Measurements from ENCODE around the gene PWWP2B. TPM values are rescaled to one million over a fixed set of nuclear protein-coding genes. Genes with fewer than 3 reads are reported as not detected.

Gene PWWP2B
- total RNA-seq, 1 experiment from 2014 or later, result 10.0 TPM

- H3K27me3 Mint-ChIP-seq (ENCODE audit: insufficient read depth, unreplicated experiment), result no peaks in the 10 kb centered on the region
- ChIA-PET POLR2A (no interaction called here), CTCF (interaction anchor here (0.6 to 1.4 kb wide), 16 partner anchors 11 to 682 kb away, joined by 3 to 9 read pairs (median 4); no protein-coding TSS in a partner anchor)
- peaks cover 7% of the 10 kb centered on the region for H3K36me3 Mint-ChIP-seq (ENCODE audit: insufficient read depth, unreplicated experiment)
- DNase-seq (ENCODE audit: unreplicated experiment), result peak; percentile 73
- no peaks in the 10 kb centered on the region for H3K9me3 Mint-ChIP-seq (ENCODE audit: unreplicated experiment)
- TF ChIP-seq CTCF (IDR thresholded peaks at IDR 0.05; ENCODE audit: unreplicated experiment), result peak; percentile 98
- H3K4me3 Mint-ChIP-seq (ENCODE audit: unreplicated experiment), result peak overlapping the region; percentile 6
- no peak overlapping the region for H3K27ac Mint-ChIP-seq (ENCODE audit: low read depth, unreplicated experiment)
- intact Hi-C loops (cut with micrococcal nuclease), result loop anchor here (1.0 kb wide), 2 partner anchors 65 to 230 kb away; no protein-coding TSS in a partner anchor
- BruUV-seq (replicated peaks), result no TSS peak
- peaks cover 11% of the 10 kb centered on the region for H3K4me1 Mint-ChIP-seq (ENCODE audit: insufficient read depth, unreplicated experiment)
These were observed 55.9 kb downstream of the PWWP2B start for GRCh38 chr10:132452651-132453469.

GRCh38 chr10:132453470-132453861 lies 56.5 kb downstream of the PWWP2B start:
- no peaks in the 10 kb centered on the region for H3K9me3 Mint-ChIP-seq (ENCODE audit: unreplicated experiment)
- peak overlapping the region; percentile 6 for H3K4me3 Mint-ChIP-seq (ENCODE audit: unreplicated experiment)
- H3K36me3 Mint-ChIP-seq (ENCODE audit: insufficient read depth, unreplicated experiment), result peaks cover 7% of the 10 kb centered on the region
- POLR2A ChIA-PET, result no interaction called here
- H3K27ac Mint-ChIP-seq (ENCODE audit: low read depth, unreplicated experiment), result no peak overlapping the region
- CTCF ChIA-PET, result interaction anchor here (0.6 to 2.7 kb wide), 18 partner anchors 8 to 828 kb away, joined by 3 to 19 read pairs (median 4); no protein-coding TSS in a partner anchor
- no peaks in the 10 kb centered on the region for H3K27me3 Mint-ChIP-seq (ENCODE audit: insufficient read depth, unreplicated experiment)
- DNase-seq (ENCODE audit: unreplicated experiment), result no peak
- no TSS peak for BruUV-seq (replicated peaks)
- TF ChIP-seq CTCF (IDR thresholded peaks at IDR 0.05; ENCODE audit: unreplicated experiment), result no peak
- peaks cover 7% of the 10 kb centered on the region for H3K4me1 Mint-ChIP-seq (ENCODE audit: insufficient read depth, unreplicated experiment)
- intact Hi-C loops (cut with micrococcal nuclease), result loop anchor here (1.0 kb wide), 2 partner anchors 65 to 230 kb away; no protein-coding TSS in a partner anchor

GRCh38 chr10:132454296-132455198 lies 57.5 kb downstream of the PWWP2B start:
- ChIA-PET POLR2A (no interaction called here), CTCF (interaction anchor here (0.6 to 2.7 kb wide), 19 partner anchors 10 to 423 kb away, joined by 3 to 19 read pairs (median 4); no protein-coding TSS in a partner anchor)
- no peak for DNase-seq (ENCODE audit: unreplicated experiment)
- intact Hi-C loops (cut with micrococcal nuclease), result no loop called here
- peaks cover 13% of the 10 kb centered on the region for H3K4me1 Mint-ChIP-seq (ENCODE audit: insufficient read depth, unreplicated experiment)
- no TSS peak for BruUV-seq (replicated peaks)
- peaks cover 7% of the 10 kb centered on the region for H3K36me3 Mint-ChIP-seq (ENCODE audit: insufficient read depth, unreplicated experiment)
- H3K9me3 Mint-ChIP-seq (ENCODE audit: unreplicated experiment), result no peaks in the 10 kb centered on the region
- no peaks in the 10 kb centered on the region for H3K27me3 Mint-ChIP-seq (ENCODE audit: insufficient read depth, unreplicated experiment)
- TF ChIP-seq CTCF (IDR thresholded peaks at IDR 0.05; ENCODE audit: unreplicated experiment), result no peak
- no peak overlapping the region for H3K4me3 Mint-ChIP-seq (ENCODE audit: unreplicated experiment)
- H3K27ac Mint-ChIP-seq (ENCODE audit: low read depth, unreplicated experiment), result no peak overlapping the region

Data from MCF 10A (cell line).